K562 (cell line): ENCODE results near the gene GPRIN1. TPM values are rescaled to one million over a fixed set of nuclear protein-coding genes. Genes with fewer than 3 reads are reported as not detected.
A peak's percentile ranks its signal among the peaks of the same experiment; 100 is the strongest.

Source experiments
- ATAC-seq: fragments of 200-7000 bp; cut with Tn5 transposase; 3 replicates; pipeline ENCODE4 v1.9.1; 2020; ENCODE audit warnings: moderate library complexity
- BruUV-seq: library from RNA; stranded (reverse); fragments of 400-500 nt; replicated peaks from 2 replicates; lab custom pipeline; 2021; lab: Mats Ljungman, UMichigan
- CTCF ChIA-PET: fragments of 300-600 bp; formaldehyde crosslinking; extraction: SDS; loops from one replicate; lab custom pipeline; 2021; ENCODE audit warnings: low intra/inter-chr PET ratio; lab: Yijun Ruan, JAX
- POLR2A ChIA-PET: fragments of 300-600, 350-650 bp; sonication (Branson Sonifier 250); formaldehyde crosslinking; extraction: SDS; loops from one replicate; lab custom pipeline; 2021; ENCODE audit warnings: antibody characterized with exemption, inconsistent platforms; lab: Yijun Ruan, JAX
- DNase-seq, 4 experiments: peaks; one replicate each; pipeline versions ENCODE4 v3.0.0 to v3.0.0-alpha.2; 2011 to 2018; ENCODE audit warnings: low spot score in 3 of 4, mixed read lengths in 3 of 4; ENCODE audit errors: extremely low read depth in 1 of 4
- FAIRE-seq: peaks from 2 replicates; lab custom pipeline; 2011; peaks lifted over from hg19 to GRCh38; lab: Jason Lieb, UNC
- H2AFZ ChIP-seq: 2 replicates; pipeline ENCODE4 v1.6.0; 2011; ENCODE audit warnings: low read depth, low read length, control low read depth, inconsistent platforms
- H3K27ac ChIP-seq: fragments of 200-600 bp; 3 replicates; pipeline ENCODE4 v1.8.0; 2011; ENCODE audit warnings: low read depth, mild to moderate bottlenecking, control low read depth, inconsistent platforms, low read length, moderate library complexity, mixed read lengths; ENCODE audit errors: extremely low read depth
- H3K27me3 ChIP-seq, 2 experiments: fragments of 300-600 bp in 1 of 2; 2 replicates in 1 of 2; 3 replicates in 1 of 2; pipeline versions ENCODE4 v1.6.0 to v1.8.0; 2011; ENCODE audit warnings: inconsistent platforms in 2 of 2, low read length in 2 of 2, mild to moderate bottlenecking in 1 of 2, mixed read lengths in 1 of 2, moderate library complexity in 1 of 2; ENCODE audit not compliant: control insufficient read depth in 2 of 2, insufficient read depth in 2 of 2
- H3K36me3 ChIP-seq: fragments of 300-600 bp; 3 replicates; pipeline ENCODE4 v1.8.0; 2011; ENCODE audit warnings: mild to moderate bottlenecking, low read length, inconsistent platforms; ENCODE audit not compliant: control insufficient read depth, insufficient read depth
- H3K4me1 ChIP-seq, 2 experiments: fragments of 200-600 bp in 1 of 2; replicated peaks in 1 of 2; 2 replicates in 1 of 2; 3 replicates in 1 of 2; pipeline versions ENCODE4 v1.5.1 to v1.8.0; 2011; ENCODE audit warnings: inconsistent platforms in 2 of 2, low read length in 2 of 2, mild to moderate bottlenecking in 1 of 2, mixed read lengths in 1 of 2, moderate library complexity in 1 of 2; ENCODE audit not compliant: control insufficient read depth in 2 of 2, insufficient read depth in 2 of 2
- H3K4me2 ChIP-seq: 2 replicates; pipeline ENCODE4 v1.6.1; 2011; ENCODE audit warnings: low read length, control low read depth, inconsistent platforms, mixed read lengths; ENCODE audit not compliant: insufficient read depth
- H3K4me3 ChIP-seq: fragments of 200-600 bp; sonication (generic), shearing (Covaris generic); 2 replicates; pipeline ENCODE4 v1.5.1; 2016; ENCODE audit warnings: control low read depth, inconsistent platforms
- H3K79me2 ChIP-seq: fragments of 200-600 bp; 3 replicates; pipeline ENCODE4 v1.8.0; 2011; ENCODE audit warnings: low read length, inconsistent platforms; ENCODE audit not compliant: control insufficient read depth, insufficient read depth
- H3K9ac ChIP-seq, 2 experiments: 2 replicates each; pipeline versions ENCODE4 v1.6.0 to v1.6.1; 2011; ENCODE audit warnings: low read depth in 2 of 2, low read length in 2 of 2, control low read depth in 1 of 2, inconsistent platforms in 1 of 2, mild to moderate bottlenecking in 1 of 2, mixed read lengths in 1 of 2; ENCODE audit not compliant: insufficient read depth in 1 of 2
- H3K9me1 ChIP-seq: one replicate; pipeline ENCODE4 v1.6.0; 2011; ENCODE audit warnings: inconsistent platforms, mild to moderate bottlenecking, low read length, moderate library complexity; ENCODE audit not compliant: control insufficient read depth, insufficient read depth
- H3K9me3 ChIP-seq: replicated peaks from 2 replicates; pipeline ENCODE4 v1.5.1; 2011; ENCODE audit warnings: low read depth, low read length, inconsistent platforms; ENCODE audit not compliant: control insufficient read depth, insufficient read depth
- H4K20me1 ChIP-seq: replicated peaks from 2 replicates; pipeline ENCODE4 v1.6.1; 2011; ENCODE audit warnings: low read length, inconsistent platforms, mixed read lengths; ENCODE audit not compliant: control insufficient read depth, insufficient read depth
- DACH1 ChIP-seq: fragments of 450-650 bp; IDR thresholded peaks from 2 replicates; pipeline ENCODE4 v1.6.1; 2018; ENCODE audit not compliant: partially characterized antibody
- ELK3 ChIP-seq: fragments of 450-650 bp; formaldehyde crosslinking; IDR thresholded peaks from 2 replicates; pipeline ENCODE4 v1.4.0; 2020; ENCODE audit warnings: mild to moderate bottlenecking
- FOXA3 ChIP-seq, 2 experiments: fragments of 450-650 bp in 1 of 2; sonication (generic) in 1 of 2; formaldehyde crosslinking; IDR thresholded peaks in 1 of 2; conservative IDR thresholded peaks in 1 of 2; 2 replicates each; pipeline versions ENCODE4 v1.4.0 to v1.8.0; 2020 to 2022; ENCODE audit warnings: mild to moderate bottlenecking in 2 of 2, missing genetic modification reagents in 1 of 2
- FOXJ2 ChIP-seq: fragments of 200-800 bp; sonication (Bioruptor generic); IDR thresholded peaks from 2 replicates; pipeline ENCODE4 v1.6.1; 2016; ENCODE audit warnings: missing genetic modification characterization, missing compliant biosample characterization
- HDAC3 ChIP-seq: fragments of 450-650 bp; IDR thresholded peaks from 2 replicates; pipeline ENCODE4 v1.6.1; 2018; ENCODE audit warnings: borderline replicate concordance, mild to moderate bottlenecking, moderate library complexity; ENCODE audit not compliant: partially characterized antibody
- MEF2A ChIP-seq: IDR thresholded peaks from 2 replicates; pipeline ENCODE4 v1.6.1; 2011; ENCODE audit warnings: low read depth, mild to moderate bottlenecking, low read length, moderate library complexity; ENCODE audit not compliant: control insufficient read depth
- NR1H2 ChIP-seq: sonication (generic); formaldehyde crosslinking; IDR thresholded peaks from 2 replicates; pipeline ENCODE4 v1.4.0; 2020; ENCODE audit warnings: mild to moderate bottlenecking, missing genetic modification reagents
- PML ChIP-seq: IDR thresholded peaks from 2 replicates; pipeline ENCODE4 v1.6.1; 2012; ENCODE audit warnings: low read length, inconsistent platforms
- POLR2G ChIP-seq: fragments of 200-400 bp; formaldehyde crosslinking; IDR thresholded peaks from 2 replicates; pipeline ENCODE4 v1.6.1; 2017; ENCODE audit warnings: low read depth, mild to moderate bottlenecking, antibody characterized with exemption, low read length, moderate library complexity
- RAD51 ChIP-seq: fragments of 450-650 bp; IDR thresholded peaks from 2 replicates; pipeline ENCODE4 v1.7.1; 2016; ENCODE audit warnings: low read depth, mild to moderate bottlenecking, borderline replicate concordance
- SMARCB1 ChIP-seq: IDR thresholded peaks from 2 replicates; pipeline ENCODE4 v1.6.1; 2011; ENCODE audit warnings: improper control_type of control experiment, low read depth; ENCODE audit not compliant: insufficient read length
- SMARCE1 ChIP-seq: fragments of 450-650 bp; IDR thresholded peaks from 2 replicates; pipeline ENCODE4 v1.7.1; 2016; ENCODE audit warnings: mild to moderate bottlenecking
- SNRNP70 ChIP-seq: fragments of 200-400 bp; formaldehyde crosslinking; optimal IDR thresholded peaks from 2 replicates; pipeline ENCODE3; 2017; ENCODE audit warnings: low read depth, low read length
- TBL1XR1 ChIP-seq, 2 experiments: IDR thresholded peaks; 2 replicates each; pipeline ENCODE4 v1.6.1; 2012; ENCODE audit warnings: improper control_type of control experiment in 2 of 2, low read length in 2 of 2, mild to moderate bottlenecking in 1 of 2
- ZNF165 ChIP-seq: fragments of 250-450 bp; sonication (Bioruptor Pico); IDR thresholded peaks from 2 replicates; pipeline ENCODE4 v1.4.0; 2020; ENCODE audit warnings: borderline replicate concordance
- ZNF436 ChIP-seq: fragments of 250-450, 450-650 bp; sonication (Bioruptor Pico); formaldehyde crosslinking; IDR thresholded peaks from 2 replicates; pipeline ENCODE4 v1.7.0; 2020; ENCODE audit warnings: mild to moderate bottlenecking
- whole genome bisulfite sequencing: fragments of 100-300 bp; shearing (Covaris generic); methylation state at CpG from one replicate; pipeline ENCODE4 v1.1.6; 2016; ENCODE audit warnings: low coverage, mixed read lengths; ENCODE audit not compliant: insufficient coverage; ENCODE audit errors: missing lambda C conversion rate; 5-methylcytosine and 5-hydroxymethylcytosine counted together
- in situ Hi-C: fragments of 300-500 bp; cut with MboI; formaldehyde crosslinking; loops from 4 replicates; pipeline ENCODE4 v1.15.0; 2018; ENCODE audit warnings: inconsistent platforms, mixed read lengths
- intact Hi-C: fragments of 100-400 bp; cut with micrococcal nuclease; formaldehyde crosslinking; loops from 2 replicates; pipeline ENCODE4 v1.14.2; 2022
- polyA plus RNA-seq, 8 experiments: library from polyadenylated mRNA; depleted of rRNA in 4 of 8; stranded (reverse) in 5 of 8; unstranded in 3 of 8; fragments of >200 nt; fragmentation: Nextera tagmentation in 2 of 8; fragmentation: Illumina TruSeq in 1 of 8; extraction: Ambion mirVana in 2 of 8; extraction: Trizol in 1 of 8; gene quantifications; 2 replicates each; pipeline versions ENCODE4 v1.2.1 to v1.2.3, GENCODE V29; 2011 to 2014; ENCODE audit warnings: inconsistent platforms in 1 of 8, missing spikeins in 1 of 8
- total RNA-seq, 7 experiments: library from RNA; depleted of rRNA in 6 of 7; stranded (reverse); fragments of >200 nt in 6 of 7; fragmentation: Illumina TruSeq in 2 of 7; extraction: Trizol in 2 of 7; gene quantifications; 2 replicates each; pipeline versions ENCODE4 v1.2.1 to v1.2.3, GENCODE V29; 2011 to 2021; ENCODE audit warnings: low replicate concordance in 1 of 7

Gene GPRIN1
- total and polyA plus RNA-seq, 9 of the 15 experiments (the other 6 are each of a cell fraction or from before 2014, with no cell fraction given), result 0.15 to 11.6 (median 4.4) TPM

GRCh38 chr5:176548967-176549444 lies 61.0 kb downstream of the GPRIN1 start, which contains the start of gene CDHR2:
CDHR2 (plus strand) TSS chr5:176549342; CDS start chr5:176565353, 16,011 bp downstream.
- no peak within 1 kb of the TSS for H3K27ac ChIP-seq
- H2AFZ ChIP-seq, result no peak within 1 kb of the TSS
- no peak for ATAC-seq
- H4K20me1 ChIP-seq, result no peaks in the 10 kb centered on the region; the same call in 1 of the 2 replicates
- H3K36me3 ChIP-seq, result no peaks in the 10 kb centered on the region; the same call in 2 of the 3 replicates
- in situ Hi-C loops (no loop called here), intact Hi-C loops (no loop called here)
- peaks cover 0 to 33% of the 10 kb centered on the region in 2 experiments; a peak in 4 of 5 replicates for H3K4me1 ChIP-seq
- peaks cover 23 to 44% of the 10 kb centered on the region in 2 experiments for H3K27me3 ChIP-seq
- ChIA-PET POLR2A (interaction anchor here (0.6 kb wide), 1 partner anchor 878 kb away, joined by 3 read pairs; the partner anchor contains the start of gene GRK6), CTCF (no interaction called here)
- WGBS, result 56% methylated on average over 16 of the region's 18 CpGs
- no peak for FAIRE-seq
- H3K79me2 ChIP-seq, result peaks cover 7% of the 10 kb centered on the region; the same call in 1 of the 3 replicates
- no TSS peak for BruUV-seq
- no peak within 1 kb of the TSS for H3K4me2 ChIP-seq
- H3K9me1 ChIP-seq, result no peaks in the 10 kb centered on the region
- H3K4me3 ChIP-seq, result no peak within 1 kb of the TSS
- H3K9me3 ChIP-seq, result no peaks in the 10 kb centered on the region
- DNase-seq, result no peak
- H3K9ac ChIP-seq, result peak within 1 kb of the TSS in 1 of 2 experiments; percentile 74; a peak in 1 of 4 replicates
- TF ChIP-seq MEF2A (no peak), TBL1XR1 (IDR thresholded peaks at IDR 0.05; ENCODE audit: low read length in 2 of 2) (no peak), ZNF165 (no peak), POLR2G (0 out of 2 replicates have a peak, but pooled peaks have one; percentile 47)
- TF ChIP-seq, all 486 proteins: peak for 1

DNA sequence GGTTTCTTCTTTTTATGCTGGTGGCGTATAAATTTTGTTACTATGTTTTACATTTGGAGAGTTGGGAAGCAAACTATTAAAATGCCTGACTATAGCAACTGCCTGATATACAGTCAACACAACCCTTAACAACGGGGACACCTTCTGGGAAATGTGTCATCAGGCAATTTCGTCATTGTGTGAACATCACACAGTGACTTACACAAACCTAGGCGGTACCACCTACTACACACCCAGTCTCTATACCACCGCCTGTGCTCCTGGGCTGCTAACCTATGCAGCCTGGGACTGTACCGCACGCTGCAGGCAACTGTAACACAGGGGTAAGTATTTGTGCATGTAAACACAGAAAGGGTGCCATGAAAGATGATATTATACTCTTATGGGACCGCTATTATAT lies 62.2 kb downstream of the GPRIN1 start:
- no peak overlapping the region for H3K27ac ChIP-seq
- H3K4me1 ChIP-seq, result peaks cover 0 to 45% of the 10 kb centered on the region in 2 experiments; a peak in 4 of 5 replicates
- H3K4me3 ChIP-seq, result no peak overlapping the region
- in situ Hi-C loops, result no loop called here
- no peaks in the 10 kb centered on the region; the same call in 1 of the 2 replicates for H4K20me1 ChIP-seq
- peaks cover 15% of the 10 kb centered on the region; the same call in 2 of the 3 replicates for H3K79me2 ChIP-seq
- no peak overlapping the region for H3K9ac ChIP-seq
- POLR2A ChIA-PET, result interaction anchor here (1.6 kb wide), 1 partner anchor 10 kb away, joined by 4 read pairs; no protein-coding TSS in a partner anchor
- H3K9me1 ChIP-seq, result no peaks in the 10 kb centered on the region
- BruUV-seq, result no TSS peak
- H3K36me3 ChIP-seq, result no peaks in the 10 kb centered on the region; the same call in 2 of the 3 replicates
- 33% methylated on average over 8 of the region's 8 CpGs for WGBS
- DNase-seq, result no peak
- peaks cover 18 to 34% of the 10 kb centered on the region in 2 experiments for H3K27me3 ChIP-seq
- CTCF ChIA-PET, result no interaction called here
- H3K4me2 ChIP-seq, result 0 out of 2 replicates have a peak overlapping the region, but pooled peaks have one; percentile 1
- intact Hi-C loops, result no loop called here
- H3K9me3 ChIP-seq, result no peaks in the 10 kb centered on the region
- FAIRE-seq, result no peak
- no peak for ATAC-seq
- no peak overlapping the region for H2AFZ ChIP-seq
- no peak for TF ChIP-seq HDAC3
- TF ChIP-seq SMARCE1, result no peak
- peak; percentile 44; the same call in 1 of the 2 replicates for TF ChIP-seq FOXJ2 (tag)
- TF ChIP-seq ELK3 (CRISPR knock-in tag), result no peak
- TF ChIP-seq FOXA3 (CRISPR knock-in tag; conservative IDR thresholded peaks at IDR 0.05 in 1 of 2, IDR thresholded peaks at IDR 0.05 in 1 of 2), result no peak
- no peak for TF ChIP-seq PML
- TF ChIP-seq SNRNP70, result no peak
- no peak for TF ChIP-seq NR1H2 (CRISPR knock-in tag)
- TF ChIP-seq DACH1, result no peak
- no peak for TF ChIP-seq ZNF436 (CRISPR knock-in tag)
- TF ChIP-seq SMARCB1, result no peak
- TF ChIP-seq RAD51, result no peak
